GM18909 (cell line): ENCODE data around the gene POM121C.
"Not testable (repeated sequence)": the region's sequence is repeated elsewhere in the genome, so short reads cannot be mapped to it uniquely, and the experiment has no call there.

ENCODE experiments used
- ATAC-seq: cut with Tn5 transposase; IDR thresholded peaks from one replicate; pipeline ENCODE4 v1.9.1; 2021; ENCODE audit warnings: mild to moderate bottlenecking; ENCODE audit not compliant: unreplicated experiment, poor library complexity

Gene POM121C

DNA sequence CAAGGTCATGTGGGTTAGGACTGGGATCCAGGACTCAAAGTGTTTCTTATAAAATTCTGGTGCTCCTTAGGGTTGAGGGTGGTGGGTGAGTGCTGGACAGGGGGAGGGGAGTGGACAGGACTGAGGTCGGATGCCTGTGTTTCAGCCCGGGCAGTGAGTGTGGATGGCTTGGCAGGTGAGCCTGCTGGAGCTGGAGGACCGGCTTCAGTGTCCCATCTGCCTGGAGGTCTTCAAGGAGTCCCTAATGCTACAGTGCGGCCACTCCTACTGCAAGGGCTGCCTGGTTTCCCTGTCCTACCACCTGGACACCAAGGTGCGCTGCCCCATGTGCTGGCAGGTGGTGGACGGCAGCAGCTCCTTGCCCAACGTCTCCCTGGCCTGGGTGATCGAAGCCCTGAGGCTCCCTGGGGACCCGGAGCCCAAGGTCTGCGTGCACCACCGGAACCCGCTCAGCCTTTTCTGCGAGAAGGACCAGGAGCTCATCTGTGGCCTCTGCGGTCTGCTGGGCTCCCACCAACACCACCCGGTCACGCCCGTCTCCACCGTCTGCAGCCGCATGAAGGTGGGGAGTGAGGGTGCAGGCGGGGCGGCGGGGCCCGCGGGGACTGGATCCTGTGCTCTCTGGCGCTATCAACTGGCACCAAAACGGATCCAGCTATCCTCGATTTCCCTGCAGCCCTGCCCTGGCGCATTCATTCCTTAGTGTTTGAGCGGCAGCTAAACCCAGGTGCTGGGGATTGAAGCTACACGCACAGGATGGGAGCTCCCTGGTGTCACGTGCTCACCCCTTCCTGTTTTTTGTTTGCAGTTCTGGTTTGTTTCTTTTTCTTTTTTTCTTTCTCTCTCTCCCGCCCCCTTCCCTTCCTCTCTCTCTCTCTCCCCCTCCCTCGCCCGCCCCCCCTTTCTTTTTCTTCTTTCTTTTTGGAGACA lies 87.1 kb downstream of the POM121C start:
- ATAC-seq = peak; percentile 62

DNA sequence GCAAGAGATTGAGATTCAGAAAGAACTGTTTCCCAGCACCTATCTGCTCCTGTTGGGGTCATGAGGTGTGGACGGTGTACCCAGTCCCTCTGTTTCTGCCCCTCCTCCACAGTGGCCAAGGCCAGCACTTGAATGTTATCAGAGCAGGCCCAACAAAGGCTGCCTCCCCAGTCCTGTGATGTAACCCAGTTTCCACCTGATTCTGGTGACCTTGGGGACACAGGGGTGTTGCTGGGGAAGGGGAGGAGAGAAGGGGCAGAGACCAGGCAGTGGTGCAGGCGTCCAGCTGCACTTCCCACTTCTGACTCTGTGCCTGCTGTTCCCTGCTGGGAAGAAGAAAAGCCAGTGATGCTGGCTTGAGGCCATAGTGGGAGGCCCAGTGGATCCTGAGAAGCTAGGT lies 88.2 kb downstream of the POM121C start:
- ATAC-seq = not testable (repeated sequence)

DNA sequence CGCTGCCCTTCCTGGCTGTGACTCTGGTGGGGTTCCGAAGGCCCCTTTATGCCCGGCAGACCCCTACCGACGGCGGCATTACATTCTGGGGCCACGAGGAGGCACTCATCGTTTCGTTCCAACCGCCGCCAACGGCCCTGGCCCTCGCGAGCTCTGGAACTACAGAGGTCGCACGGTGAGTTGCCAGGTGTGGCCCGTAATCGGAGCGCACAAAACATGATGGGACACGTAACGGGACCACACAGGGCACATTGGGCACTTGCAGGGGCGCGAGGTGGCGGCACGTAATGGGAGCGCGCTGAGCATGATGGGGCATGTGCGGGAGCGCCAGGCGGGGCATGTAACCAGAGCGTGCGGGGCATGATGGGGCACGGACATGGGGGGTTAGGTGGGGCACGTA lies 90.8 kb downstream of the POM121C start, which contains the start of gene TRIM73:
Gene TRIM73 (plus strand): TSS at position 301 of the 400 bp plus-strand sequence. CDS start 3,305 bp downstream, outside the sequence.
- not testable (repeated sequence) for ATAC-seq

DNA sequence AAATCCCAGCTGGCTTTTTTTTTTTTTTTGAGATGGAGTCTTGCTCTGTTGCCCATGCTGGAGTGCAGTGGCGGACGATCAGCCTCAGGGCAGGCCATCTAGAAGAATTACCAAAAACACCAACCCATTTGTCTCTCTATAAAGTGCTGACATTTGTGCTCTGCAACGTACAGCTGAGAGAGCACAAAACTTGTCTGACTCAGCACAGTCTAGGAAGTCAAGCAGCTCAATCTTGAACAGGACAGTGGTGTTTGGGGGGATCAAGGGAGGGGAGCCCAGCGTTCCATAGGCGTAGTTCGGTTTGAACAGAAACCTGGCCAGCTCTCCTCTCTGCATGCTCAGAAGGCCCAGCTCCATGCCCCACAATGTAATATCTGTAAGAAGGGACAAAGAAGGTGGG lies 92.9 kb downstream of the POM121C start:
- ATAC-seq = not testable (repeated sequence)

DNA sequence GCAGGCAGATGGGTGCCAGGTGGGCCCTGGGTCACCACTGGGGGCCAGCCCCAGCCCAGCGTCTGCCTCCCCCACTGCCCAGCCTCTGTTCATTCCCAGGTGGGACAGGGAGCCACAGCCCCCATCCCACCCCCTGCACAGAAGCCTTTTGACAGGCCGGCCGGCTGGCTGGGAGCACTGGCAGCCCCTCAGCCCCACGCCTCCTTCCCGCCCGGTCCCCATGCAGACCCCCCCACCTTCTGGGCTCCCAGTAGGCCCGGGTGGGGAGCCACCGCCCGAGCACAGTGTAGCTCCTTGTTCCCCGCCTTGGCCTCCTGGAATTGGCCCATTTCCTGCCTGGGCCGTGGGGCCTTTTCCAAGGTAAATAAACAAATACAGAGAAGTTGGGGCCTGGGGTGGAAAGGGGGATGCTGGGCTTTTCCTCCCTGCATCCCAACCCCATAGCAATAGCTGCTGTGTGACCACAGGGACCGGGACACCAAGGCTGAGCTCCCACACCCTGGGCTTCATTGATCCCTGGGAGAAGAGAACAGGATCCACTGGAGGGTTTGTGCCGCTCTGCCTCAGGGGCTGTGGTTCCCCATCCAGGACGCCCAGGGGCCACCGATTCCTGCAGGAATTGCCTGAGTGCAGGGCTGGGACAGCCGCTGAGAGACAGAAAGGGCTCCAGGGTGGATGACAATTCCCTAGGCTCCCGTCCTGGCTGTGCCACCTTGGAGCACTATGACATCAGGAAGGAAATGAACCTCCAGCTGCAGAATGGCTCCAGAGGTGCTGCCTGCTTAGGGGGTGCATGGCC lies 111.4 kb downstream of the POM121C start:
- not testable (repeated sequence) for ATAC-seq

DNA sequence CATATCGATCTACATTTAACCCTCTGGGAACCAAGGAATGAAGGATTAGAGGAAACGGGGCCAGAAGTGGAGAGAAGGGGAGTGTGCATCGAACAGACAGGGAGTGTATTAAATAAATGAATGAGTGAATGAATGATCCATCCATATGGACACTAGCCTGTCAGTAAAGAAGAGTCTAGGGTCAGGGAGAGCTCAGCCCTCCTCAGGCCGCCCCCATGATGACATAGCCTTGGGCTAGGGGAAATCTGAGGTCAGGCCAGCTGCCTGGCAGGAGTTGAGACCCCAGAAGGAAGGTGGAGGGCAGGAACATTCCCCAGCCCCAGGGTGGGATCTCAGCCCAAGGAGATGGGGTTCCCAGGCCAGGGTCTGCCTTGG lies 112.0 kb downstream of the POM121C start:
- not testable (repeated sequence) for ATAC-seq

DNA sequence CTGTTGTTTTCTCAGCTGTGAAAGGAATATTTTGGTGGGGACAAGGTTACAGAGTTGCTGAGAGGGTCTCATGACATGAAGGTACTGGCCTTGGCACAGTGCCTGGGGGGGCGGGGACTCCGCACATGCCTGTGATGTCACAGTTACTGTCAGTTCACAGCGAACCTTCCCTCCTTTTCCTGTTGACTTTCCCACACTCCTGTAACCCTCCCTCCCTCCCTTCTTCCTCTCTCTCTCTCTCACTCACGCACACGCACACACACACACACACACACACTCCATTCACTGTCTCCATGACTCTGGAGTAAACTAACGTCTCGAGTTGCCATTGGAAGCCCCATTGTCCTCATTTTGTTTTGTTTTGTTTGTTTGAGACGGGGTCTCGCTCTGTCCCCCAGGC lies 118.8 kb downstream of the POM121C start:
- ATAC-seq = not testable (repeated sequence)
